Measurements from ENCODE around the gene PROM2.
"Not testable (repeated sequence)": the region's sequence is repeated elsewhere in the genome, so short reads cannot be mapped to it uniquely, and the experiment has no call there.

Gene PROM2

DNA sequence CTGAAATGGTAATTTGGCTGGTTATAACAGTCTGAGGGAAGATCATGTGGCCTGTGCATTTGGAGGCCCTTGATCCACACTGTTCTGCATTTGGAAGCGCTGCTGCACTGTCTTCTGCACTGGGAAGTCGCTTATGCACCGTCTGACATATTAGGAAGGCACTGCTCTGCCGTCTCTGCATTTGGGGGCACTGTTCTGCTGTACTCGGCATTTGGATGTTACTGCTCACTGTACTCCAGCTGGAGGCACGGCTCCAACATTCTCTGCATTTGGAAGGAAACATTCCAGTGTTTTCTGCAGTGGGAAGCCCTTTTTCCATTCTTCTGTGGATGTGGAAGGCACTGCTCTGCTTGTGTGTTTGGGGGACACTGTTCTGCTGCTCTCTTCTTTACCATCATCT is 9.6 kb upstream of the PROM2 start:
- no peak overlapping the region for H3K4me3 ChIP-seq (ENCODE audit: low read length)
- no peak for TF ChIP-seq ZNF274 (IDR thresholded peaks at IDR 0.05; ENCODE audit: low read depth, low read length)

DNA sequence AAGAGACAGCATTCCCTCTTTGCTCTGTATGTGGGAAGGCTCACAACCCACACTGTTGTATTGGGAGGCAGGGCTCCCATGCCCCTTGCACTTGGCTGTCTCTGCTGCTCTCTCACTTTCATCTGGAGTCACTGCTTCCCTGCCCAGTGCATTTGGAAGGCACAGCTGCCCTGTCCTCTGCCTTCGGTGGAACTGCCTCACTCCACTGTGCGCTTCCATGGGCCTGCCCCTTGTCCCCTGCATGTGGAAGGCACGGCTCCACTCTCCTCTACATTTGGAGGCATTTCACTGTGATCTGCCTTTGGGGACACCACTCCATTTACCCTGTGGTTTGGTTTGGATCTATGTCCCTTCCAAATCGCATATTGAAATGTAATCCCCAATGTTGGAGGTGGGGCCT is 9.1 kb upstream of the PROM2 start:
- no peak for TF ChIP-seq ZNF274 (IDR thresholded peaks at IDR 0.05; ENCODE audit: low read depth, low read length)
- no peak overlapping the region for H3K4me3 ChIP-seq (ENCODE audit: low read length)

DNA sequence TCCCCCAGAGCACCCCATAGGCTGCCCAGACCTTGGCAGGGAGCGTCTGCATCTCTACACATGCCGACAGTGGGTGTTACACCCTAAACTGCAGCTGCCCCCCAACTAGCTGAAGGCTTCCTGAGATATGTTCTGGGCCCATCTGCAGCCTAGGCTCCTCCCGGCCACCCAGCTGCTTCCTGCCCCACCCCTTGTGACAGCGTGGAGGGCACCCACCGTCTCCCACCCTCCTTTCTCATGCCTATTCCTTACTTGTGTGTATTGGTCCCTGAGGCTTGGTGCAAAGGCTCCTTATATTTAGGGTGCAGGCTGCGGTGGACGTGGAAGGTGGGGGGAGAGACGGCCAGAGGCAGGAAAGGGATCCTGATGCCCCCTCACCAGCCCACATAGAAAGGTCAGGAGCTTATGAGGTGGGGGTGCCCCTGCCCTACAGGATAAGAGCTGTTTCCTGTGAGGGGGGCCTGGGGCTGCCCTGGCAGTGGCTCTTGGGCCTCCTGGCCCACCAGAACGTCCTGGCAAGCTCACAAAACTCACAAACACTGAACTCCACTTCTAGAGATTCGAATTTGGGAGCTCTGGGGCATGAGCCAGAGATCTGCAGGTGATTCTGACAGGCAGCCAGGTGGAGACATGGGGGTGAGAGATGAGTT is 7.3 kb upstream of the PROM2 start:
- TF ChIP-seq ZNF274 (IDR thresholded peaks at IDR 0.05; ENCODE audit: low read depth, low read length): no peak
- no peak overlapping the region for H3K4me3 ChIP-seq (ENCODE audit: low read length)

DNA sequence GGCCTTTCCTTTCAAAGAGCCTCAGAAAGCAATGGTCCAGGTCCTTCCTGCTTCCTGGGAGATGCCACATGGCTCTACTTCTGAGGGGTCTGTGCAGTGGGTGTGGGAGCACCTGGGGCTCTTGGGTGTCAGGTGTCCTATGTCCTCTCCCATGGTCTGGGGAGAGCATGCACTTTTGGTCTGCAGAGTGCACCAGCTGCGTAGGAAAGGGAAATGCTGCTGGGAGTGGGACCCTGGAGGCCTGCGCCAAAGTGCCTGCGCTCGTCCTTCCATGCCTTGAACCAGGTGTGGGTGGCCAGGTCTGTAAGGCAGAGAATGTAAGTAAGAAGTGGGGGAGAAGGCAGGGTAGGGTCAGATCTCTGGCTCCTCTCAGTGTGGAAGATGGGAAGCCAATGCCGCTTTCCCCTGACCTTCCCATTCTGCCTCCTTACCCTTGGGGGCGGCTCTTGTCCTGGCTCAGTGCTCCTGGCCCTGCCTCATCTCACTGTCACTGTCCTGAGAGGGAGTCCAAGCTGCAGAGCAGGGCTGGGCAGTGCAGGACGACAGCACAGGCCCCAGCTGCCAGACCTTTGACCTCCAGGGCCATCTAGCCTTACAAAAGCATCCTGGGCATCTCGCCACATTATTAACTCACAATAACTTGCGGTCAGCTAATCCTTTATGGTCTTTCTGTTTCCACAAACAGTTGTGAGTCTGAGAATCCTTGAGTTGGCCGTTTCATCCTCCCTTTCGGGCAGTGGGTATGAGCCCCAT is 6.6 kb upstream of the PROM2 start:
- H3K4me3 ChIP-seq (ENCODE audit: low read length): no peak overlapping the region
- no peak for TF ChIP-seq ZNF274 (IDR thresholded peaks at IDR 0.05; ENCODE audit: low read depth, low read length)

- no peak overlapping the region for H3K4me3 ChIP-seq (ENCODE audit: low read length)
These were observed 5.8 kb upstream of the PROM2 start for GRCh38 chr2:95268211-95269035.

GRCh38 chr2:95269036-95269680 is 5.1 kb upstream of the PROM2 start:
- no peak overlapping the region for H3K4me3 ChIP-seq (ENCODE audit: low read length)
- TF ChIP-seq ZNF274 (IDR thresholded peaks at IDR 0.05; ENCODE audit: low read depth, low read length): no peak

More at GRCh38 chr2:95268211-95269035, 5.8 kb upstream of the PROM2 start:
- TF ChIP-seq ZNF274 (IDR thresholded peaks at IDR 0.05; ENCODE audit: low read depth, low read length): no peak

GRCh38 chr2:95269745-95270144 is 4.5 kb upstream of the PROM2 start:
- not testable (repeated sequence) for H3K4me3 ChIP-seq (ENCODE audit: low read length)

- no peak for TF ChIP-seq ZNF274 (IDR thresholded peaks at IDR 0.05; ENCODE audit: low read depth, low read length)
- H3K4me3 ChIP-seq (ENCODE audit: low read length): no peak overlapping the region
These were observed 3.6 kb upstream of the PROM2 start for GRCh38 chr2:95270541-95271081.

DNA sequence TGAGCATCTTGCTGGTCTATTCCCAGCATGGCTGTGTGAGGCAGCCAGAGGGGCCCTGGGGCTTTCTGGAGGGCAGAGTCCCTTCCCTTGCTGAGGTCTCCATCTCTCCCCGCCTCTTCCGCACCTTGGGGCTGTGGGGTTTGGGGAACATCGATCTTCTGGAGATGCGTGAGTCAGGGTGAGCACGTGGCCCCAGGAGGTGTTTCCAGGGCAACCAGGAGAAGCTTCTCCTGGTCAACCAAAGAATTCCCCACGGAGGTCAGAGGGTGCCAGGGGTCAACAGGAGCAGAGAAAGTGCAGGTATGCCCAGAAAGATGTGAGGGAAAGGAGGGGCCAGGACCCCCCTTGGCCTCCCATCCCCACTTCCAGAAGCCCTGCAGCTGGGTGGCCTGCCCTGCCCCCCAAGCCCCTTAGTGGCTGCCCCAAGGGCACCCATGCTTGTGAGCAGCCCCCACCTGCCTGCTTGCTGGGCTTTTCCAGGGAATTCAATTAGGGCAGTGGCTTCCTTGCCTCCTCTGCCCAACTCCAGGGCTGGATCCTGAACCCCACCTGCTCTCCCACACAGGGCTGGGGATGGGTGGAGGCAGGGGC is 2.8 kb upstream of the PROM2 start:
- H3K4me3 ChIP-seq (ENCODE audit: low read length): no peak overlapping the region
- TF ChIP-seq ZNF274 (IDR thresholded peaks at IDR 0.05; ENCODE audit: low read depth, low read length): no peak

- no peak overlapping the region for H3K4me3 ChIP-seq (ENCODE audit: low read length)
- no peak for TF ChIP-seq ZNF274 (IDR thresholded peaks at IDR 0.05; ENCODE audit: low read depth, low read length)
These were observed 1.9 kb upstream of the PROM2 start for GRCh38 chr2:95272299-95272751.

- H3K4me3 ChIP-seq (ENCODE audit: low read length): no peak overlapping the region
- TF ChIP-seq ZNF274 (IDR thresholded peaks at IDR 0.05; ENCODE audit: low read depth, low read length): no peak
These were observed 1.5 kb upstream of the PROM2 start for GRCh38 chr2:95272781-95273180.

- TF ChIP-seq ZNF274 (IDR thresholded peaks at IDR 0.05; ENCODE audit: low read depth, low read length): no peak
- no peak overlapping the region for H3K4me3 ChIP-seq (ENCODE audit: low read length)
These were observed 521 bp upstream of the PROM2 start for GRCh38 chr2:95273566-95274290.

DNA sequence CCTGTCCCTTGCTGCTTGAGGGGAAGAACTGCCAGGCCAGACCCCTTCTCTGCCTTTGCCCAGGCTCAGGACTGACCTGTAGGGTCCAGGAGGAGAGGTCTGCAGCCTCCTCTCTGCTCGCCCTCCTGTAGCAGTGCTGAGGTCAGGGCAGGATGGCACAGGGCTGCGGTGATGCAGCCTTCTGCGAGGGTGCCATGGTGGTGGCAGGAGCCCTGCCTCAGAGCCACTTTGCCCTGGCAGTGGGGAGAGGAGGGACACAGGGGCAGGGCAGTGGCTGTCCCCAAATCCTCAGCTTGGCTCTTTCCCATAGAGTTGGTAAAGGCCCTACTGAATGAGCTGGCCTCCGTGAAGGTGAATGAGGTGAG is 884 bp downstream of the PROM2 start:
- no peak overlapping the region for H3K4me3 ChIP-seq (ENCODE audit: low read length)
- TF ChIP-seq ZNF274 (IDR thresholded peaks at IDR 0.05; ENCODE audit: low read depth, low read length): no peak
